SU-DHL-6 (cell line): ENCODE data around the gene SMOC1.

ENCODE experiments used
- H2AFZ ChIP-seq: fragments of 200-600 bp; sonication (generic); 2 replicates; pipeline ENCODE4 v1.6.1; 2014; ENCODE audit warnings: low read depth, mild to moderate bottlenecking, moderate library complexity, mixed read lengths, antibody characterized with exemption, low read length; ENCODE audit not compliant: severe bottlenecking
- H3F3A ChIP-seq: fragments of 200-600 bp; shearing (Covaris generic); 2 replicates; pipeline ENCODE4 v1.6.0; 2016; ENCODE audit warnings: antibody characterized with exemption, mild to moderate bottlenecking; ENCODE audit not compliant: insufficient read depth
- H3K27ac ChIP-seq: fragments of 200-600 bp; sonication (generic); 2 replicates; pipeline ENCODE4 v1.5.1; 2016; ENCODE audit warnings: low read depth, mild to moderate bottlenecking, low read length, moderate library complexity, mixed read lengths
- H3K27me3 ChIP-seq: fragments of 200-600 bp; sonication (generic), shearing (Covaris generic); 2 replicates; pipeline ENCODE4 v1.6.0; 2014; ENCODE audit warnings: mild to moderate bottlenecking, low read length
- H3K36me3 ChIP-seq: fragments of 200-600 bp; sonication (generic); 2 replicates; pipeline ENCODE4 v1.6.1; 2014; ENCODE audit warnings: mild to moderate bottlenecking, low read length, mixed read lengths
- H3K4me2 ChIP-seq: fragments of 300-600, 200-600 bp; shearing (Covaris generic), sonication (generic); 2 replicates; pipeline ENCODE4 v1.6.0; 2014; ENCODE audit warnings: low read length, low read depth, mild to moderate bottlenecking; ENCODE audit not compliant: poor library complexity, severe bottlenecking
- H3K4me3 ChIP-seq: fragments of 200-600 bp; sonication (generic); 2 replicates; pipeline ENCODE4 v1.5.1; 2014; ENCODE audit warnings: antibody characterized with exemption, low read length, mild to moderate bottlenecking, mixed read lengths; ENCODE audit not compliant: insufficient read depth, poor library complexity, severe bottlenecking
- H3K79me2 ChIP-seq: fragments of 200-600 bp; sonication (generic); 2 replicates; pipeline ENCODE4 v1.6.1; 2014; ENCODE audit warnings: mild to moderate bottlenecking, low read length, moderate library complexity; ENCODE audit not compliant: insufficient read depth
- H3K9ac ChIP-seq: fragments of 200-600 bp; sonication (generic); 2 replicates; pipeline ENCODE4 v1.7.0; 2014; ENCODE audit warnings: mild to moderate bottlenecking, low read length
- H3K9me2 ChIP-seq: fragments of 200-600 bp; sonication (generic); replicated peaks from 2 replicates; pipeline ENCODE4 v1.6.1; 2014; ENCODE audit warnings: low read length; ENCODE audit not compliant: insufficient read depth
- H3K9me3 ChIP-seq: fragments of 200-600 bp; sonication (generic); 2 replicates; pipeline ENCODE4 v1.6.1; 2014; ENCODE audit warnings: low read length, mixed read lengths; ENCODE audit not compliant: insufficient read depth
- H4K20me1 ChIP-seq: fragments of 200-600 bp; sonication (generic); 2 replicates; pipeline ENCODE4 v1.6.1; 2014; ENCODE audit warnings: low read depth, mild to moderate bottlenecking, antibody characterized with exemption, low read length, moderate library complexity, mixed read lengths
- EZH2phosphoT487 ChIP-seq: fragments of 200-600 bp; sonication (generic), shearing (Covaris generic); conservative IDR thresholded peaks from 2 replicates; pipeline ENCODE4 v1.6.1; 2018; ENCODE audit warnings: mild to moderate bottlenecking, antibody characterized with exemption, low read length, moderate library complexity, mixed read lengths
- TF ChIP-seq, protein P1 (sequence below): fragments of 200-600 bp; sonication (generic); IDR thresholded peaks from one replicate; pipeline ENCODE4 v1.5.1; 2017; ENCODE audit warnings: antibody characterized with exemption, mild to moderate bottlenecking, low read length, moderate library complexity; ENCODE audit not compliant: insufficient read depth, poor library complexity, severe bottlenecking

The SMOC1 gene

DNA sequence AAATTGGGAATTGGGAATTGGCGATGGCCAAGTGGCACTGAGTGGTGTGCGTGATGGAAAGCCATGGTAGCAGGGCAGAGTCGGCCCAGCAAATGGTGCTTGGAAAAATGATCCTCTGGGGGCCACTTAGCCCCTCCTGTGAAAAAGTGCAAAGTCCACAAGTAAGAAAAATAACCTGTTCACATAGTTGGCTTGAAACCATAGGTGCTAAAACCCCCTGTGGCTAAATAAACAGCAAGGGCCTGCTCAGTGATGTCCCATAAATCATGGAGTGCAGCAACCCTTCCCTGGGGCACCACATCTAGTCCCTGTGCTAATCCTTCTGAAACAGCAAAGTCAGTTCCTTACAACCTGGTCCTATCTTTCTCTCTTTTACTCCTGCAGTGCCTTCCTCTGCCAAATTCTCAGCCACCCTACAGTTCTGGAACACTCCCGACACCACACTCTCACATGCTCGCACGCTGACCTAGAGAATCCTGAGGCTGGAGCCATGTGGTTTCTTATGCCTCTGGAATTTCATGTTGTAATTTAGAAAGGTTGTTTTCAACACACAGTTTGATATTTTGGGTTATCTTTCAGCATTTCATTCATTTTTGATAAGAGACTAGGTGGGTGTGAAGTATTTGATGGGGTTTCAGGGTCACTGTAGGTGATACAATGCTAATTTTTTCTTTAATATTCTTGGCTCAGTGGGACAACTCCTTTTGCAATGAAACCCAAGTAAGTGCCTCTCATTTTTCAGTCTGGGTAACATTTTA lies 123.6 kb downstream of the SMOC1 start:
- H3K9ac ChIP-seq: no peak overlapping the region
- H3K36me3 ChIP-seq: no peaks in the 10 kb centered on the region
- no peaks in the 10 kb centered on the region for H4K20me1 ChIP-seq
- H3K4me2 ChIP-seq: no peak overlapping the region
- no peaks in the 10 kb centered on the region for H3K27me3 ChIP-seq
- TF ChIP-seq, protein P1, sequence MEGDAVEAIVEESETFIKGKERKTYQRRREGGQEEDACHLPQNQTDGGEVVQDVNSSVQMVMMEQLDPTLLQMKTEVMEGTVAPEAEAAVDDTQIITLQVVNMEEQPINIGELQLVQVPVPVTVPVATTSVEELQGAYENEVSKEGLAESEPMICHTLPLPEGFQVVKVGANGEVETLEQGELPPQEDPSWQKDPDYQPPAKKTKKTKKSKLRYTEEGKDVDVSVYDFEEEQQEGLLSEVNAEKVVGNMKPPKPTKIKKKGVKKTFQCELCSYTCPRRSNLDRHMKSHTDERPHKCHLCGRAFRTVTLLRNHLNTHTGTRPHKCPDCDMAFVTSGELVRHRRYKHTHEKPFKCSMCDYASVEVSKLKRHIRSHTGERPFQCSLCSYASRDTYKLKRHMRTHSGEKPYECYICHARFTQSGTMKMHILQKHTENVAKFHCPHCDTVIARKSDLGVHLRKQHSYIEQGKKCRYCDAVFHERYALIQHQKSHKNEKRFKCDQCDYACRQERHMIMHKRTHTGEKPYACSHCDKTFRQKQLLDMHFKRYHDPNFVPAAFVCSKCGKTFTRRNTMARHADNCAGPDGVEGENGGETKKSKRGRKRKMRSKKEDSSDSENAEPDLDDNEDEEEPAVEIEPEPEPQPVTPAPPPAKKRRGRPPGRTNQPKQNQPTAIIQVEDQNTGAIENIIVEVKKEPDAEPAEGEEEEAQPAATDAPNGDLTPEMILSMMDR: no peak
- no peak for TF ChIP-seq EZH2phosphoT487
- no peak overlapping the region for H3K4me3 ChIP-seq
- H3K79me2 ChIP-seq: no peaks in the 10 kb centered on the region
- no peaks in the 10 kb centered on the region for H3K9me2 ChIP-seq
- no peaks in the 10 kb centered on the region for H3K9me3 ChIP-seq
- H3F3A ChIP-seq: no peaks in the 10 kb centered on the region
- no peak overlapping the region for H3K27ac ChIP-seq
- H2AFZ ChIP-seq: no peak overlapping the region

DNA sequence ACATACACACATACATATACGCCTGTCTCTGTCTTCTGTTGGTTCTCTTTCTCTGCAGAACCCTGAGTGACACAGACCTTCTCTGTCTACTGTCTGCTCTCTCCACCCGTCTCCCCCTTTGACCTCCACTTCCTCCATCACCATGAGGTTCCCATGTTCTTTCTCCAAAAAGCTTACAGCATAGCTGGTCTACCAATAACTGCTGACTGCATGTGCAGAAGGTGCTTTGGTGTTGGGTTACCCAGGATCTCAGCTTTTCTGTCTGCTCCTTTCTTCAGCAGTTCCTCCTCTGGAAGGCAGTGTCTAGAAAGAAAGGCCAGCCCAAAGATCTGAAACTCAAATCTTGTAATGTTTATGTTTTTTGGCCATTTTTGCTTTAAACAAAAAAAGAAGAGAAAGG lies 125.6 kb downstream of the SMOC1 start:
- no peak overlapping the region for H3K4me3 ChIP-seq
- no peak for TF ChIP-seq EZH2phosphoT487
- TF ChIP-seq, protein P1: no peak
- H2AFZ ChIP-seq: no peak overlapping the region
- no peaks in the 10 kb centered on the region for H3K9me3 ChIP-seq
- H3K9ac ChIP-seq: no peak overlapping the region
- H3K36me3 ChIP-seq: no peaks in the 10 kb centered on the region
- no peaks in the 10 kb centered on the region for H3K27me3 ChIP-seq
- no peak overlapping the region for H3K27ac ChIP-seq
- H3K9me2 ChIP-seq: no peaks in the 10 kb centered on the region
- no peaks in the 10 kb centered on the region for H4K20me1 ChIP-seq
- H3K79me2 ChIP-seq: no peaks in the 10 kb centered on the region
- no peak overlapping the region for H3K4me2 ChIP-seq
- H3F3A ChIP-seq: no peaks in the 10 kb centered on the region

DNA sequence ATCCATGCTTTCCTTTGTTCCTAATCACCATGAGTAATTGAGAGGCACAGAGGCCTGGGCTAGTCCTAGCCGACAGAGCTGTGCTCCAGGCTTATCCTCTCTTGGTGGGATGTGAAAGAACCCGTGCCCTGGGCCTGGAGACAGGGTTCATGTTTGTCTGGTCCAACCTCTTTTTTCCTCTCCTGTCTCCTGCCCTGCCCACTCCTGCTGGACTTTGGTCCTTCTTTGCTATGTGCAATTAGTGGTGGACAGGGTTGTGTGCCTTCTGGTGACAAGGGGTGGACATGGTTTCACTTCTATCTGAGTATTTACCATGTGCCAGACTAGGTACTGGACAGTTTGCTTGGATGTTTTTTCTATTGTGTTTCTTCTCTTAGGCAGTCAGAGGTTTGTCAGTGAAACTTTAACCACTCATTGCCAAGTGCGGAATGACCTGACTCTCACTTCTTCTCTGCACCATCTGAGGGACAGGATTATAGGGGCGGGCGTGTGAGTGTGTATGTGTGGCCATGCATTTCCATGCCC lies 126.1 kb downstream of the SMOC1 start:
- Histone ChIP-seq H3K27me3 (no peaks in the 10 kb centered on the region), H3F3A (no peaks in the 10 kb centered on the region), H3K9ac (no peak overlapping the region), H3K79me2 (no peaks in the 10 kb centered on the region), H3K9me3 (no peaks in the 10 kb centered on the region), H2AFZ (no peak overlapping the region), H4K20me1 (no peaks in the 10 kb centered on the region), H3K4me3 (no peak overlapping the region), H3K9me2 (no peaks in the 10 kb centered on the region), H3K4me2 (no peak overlapping the region), H3K27ac (no peak overlapping the region), H3K36me3 (no peaks in the 10 kb centered on the region)
- TF ChIP-seq, protein P1: no peak
- TF ChIP-seq EZH2phosphoT487: no peak
